Endothelial cell of umbilical vein (primary cell): ENCODE results near the gene GXYLT2. TPM values are rescaled to one million over a fixed set of nuclear protein-coding genes. Genes with fewer than 3 reads are reported as not detected.

Experiments used
- BruUV-seq: library from RNA; stranded (reverse); fragments of 400-500 nt; replicated peaks from 2 replicates; lab custom pipeline; 2021; lab: Mats Ljungman, UMichigan
- CTCF ChIA-PET: fragments of 300-600, 350-600 bp; sonication (Branson Sonifier 250); formaldehyde crosslinking; loops from one replicate; lab custom pipeline; 2021; ENCODE audit warnings: antibody characterized with exemption, inconsistent platforms; lab: Charles Lee
- POLR2A ChIA-PET: fragments of 300-600, 350-600 bp; sonication (Branson Sonifier 250); formaldehyde crosslinking; loops from one replicate; lab custom pipeline; 2021; ENCODE audit warnings: antibody characterized with exemption, inconsistent platforms; lab: Charles Lee
- DNase-seq: peaks from one replicate; pipeline ENCODE4 v3.0.0-alpha.2; 2011; ENCODE audit warnings: low read depth, low spot score
- FAIRE-seq: peaks from 2 replicates; lab custom pipeline; 2011; peaks lifted over from hg19 to GRCh38; lab: Jason Lieb, UNC
- H2AFZ ChIP-seq: 2 replicates; pipeline ENCODE4 v1.6.0; 2012; ENCODE audit warnings: low read depth, low read length, control low read depth, inconsistent platforms
- H3K27ac ChIP-seq: 2 replicates; pipeline ENCODE4 v1.5.1; 2011; ENCODE audit warnings: low read depth, mild to moderate bottlenecking, control low read depth, low read length, moderate library complexity; ENCODE audit not compliant: insufficient read depth
- H3K27me3 ChIP-seq, 2 experiments: 2 replicates each; pipeline versions ENCODE4 v1.6.0 to v1.6.1; 2011; ENCODE audit warnings: low read length in 2 of 2, mixed read lengths in 1 of 2; ENCODE audit not compliant: control insufficient read depth in 2 of 2, insufficient read depth in 2 of 2
- H3K36me3 ChIP-seq, 2 experiments: 2 replicates in 1 of 2; 3 replicates in 1 of 2; pipeline ENCODE4 v1.5.1; 2011; ENCODE audit warnings: low read length in 2 of 2, mild to moderate bottlenecking in 1 of 2, moderate library complexity in 1 of 2; ENCODE audit not compliant: control insufficient read depth in 2 of 2, insufficient read depth in 2 of 2; ENCODE audit errors: extremely low read depth in 1 of 2
- H3K4me1 ChIP-seq: 3 replicates; pipeline ENCODE4 v1.5.1; 2011; ENCODE audit warnings: mild to moderate bottlenecking, low read length; ENCODE audit not compliant: control insufficient read depth, insufficient read depth; ENCODE audit errors: extremely low read depth
- H3K4me2 ChIP-seq: 2 replicates; pipeline ENCODE4 v1.6.1; 2011; ENCODE audit warnings: low read length, control low read depth, mixed read lengths; ENCODE audit not compliant: insufficient read depth
- H3K4me3 ChIP-seq, 3 experiments: fragments of 200-600 bp in 1 of 3; sonication (generic), shearing (Covaris generic) in 1 of 3; replicated peaks in 1 of 3; 2 replicates each; pipeline ENCODE4 v1.5.1; 2011 to 2016; ENCODE audit warnings: control low read depth in 3 of 3, low read length in 3 of 3, mild to moderate bottlenecking in 2 of 3, inconsistent platforms in 1 of 3, low read depth in 1 of 3, moderate library complexity in 1 of 3; ENCODE audit not compliant: insufficient read depth in 1 of 3
- H3K79me2 ChIP-seq: 2 replicates; pipeline ENCODE4 v1.6.0; 2012; ENCODE audit warnings: low read length, inconsistent platforms; ENCODE audit not compliant: control insufficient read depth, insufficient read depth
- H3K9ac ChIP-seq: replicated peaks from 2 replicates; pipeline ENCODE3; 2011; ENCODE audit warnings: low read length, control low read depth; ENCODE audit not compliant: insufficient read depth; ENCODE audit errors: extremely low read depth
- H3K9me1 ChIP-seq: replicated peaks from 3 replicates; pipeline ENCODE4 v1.6.0; 2011; ENCODE audit warnings: mild to moderate bottlenecking, low read length; ENCODE audit not compliant: control insufficient read depth, insufficient read depth; ENCODE audit errors: extremely low read depth
- H3K9me3 ChIP-seq: replicated peaks from 2 replicates; pipeline ENCODE4 v1.5.1; 2012; ENCODE audit warnings: low read length, inconsistent platforms; ENCODE audit not compliant: control insufficient read depth, insufficient read depth
- H4K20me1 ChIP-seq: replicated peaks from 2 replicates; pipeline ENCODE3; 2011; ENCODE audit warnings: mild to moderate bottlenecking, low read length; ENCODE audit not compliant: control insufficient read depth, insufficient read depth; ENCODE audit errors: extremely low read depth
- EZH2 ChIP-seq: IDR thresholded peaks from 2 replicates; pipeline ENCODE4 v1.6.1; 2012; ENCODE audit warnings: borderline replicate concordance, low read depth, mild to moderate bottlenecking, moderate library complexity, low read length, inconsistent platforms; ENCODE audit not compliant: severe bottlenecking
- FOS ChIP-seq: IDR thresholded peaks from 2 replicates; pipeline ENCODE4 v1.6.1; 2011; ENCODE audit warnings: mild to moderate bottlenecking, low read length, moderate library complexity, borderline replicate concordance; ENCODE audit not compliant: insufficient read depth
- GATA2 ChIP-seq: IDR thresholded peaks from 2 replicates; pipeline ENCODE4 v1.7.0; 2011; ENCODE audit warnings: low read depth, mild to moderate bottlenecking, moderate library complexity, mixed read lengths, low read length; ENCODE audit not compliant: insufficient read length, insufficient read depth
- JUN ChIP-seq: IDR thresholded peaks from 2 replicates; pipeline ENCODE4 v1.6.1; 2011; ENCODE audit warnings: borderline replicate concordance, low read depth; ENCODE audit not compliant: insufficient read length, insufficient read depth
- MAX ChIP-seq: IDR thresholded peaks from 2 replicates; pipeline ENCODE4 v1.6.1; 2011; ENCODE audit not compliant: insufficient read depth, insufficient read length
- MYC ChIP-seq: IDR thresholded peaks from one replicate; pipeline ENCODE4 v1.6.1; 2011; ENCODE audit warnings: mild to moderate bottlenecking, low read depth, low read length
- POLR2A ChIP-seq: IDR thresholded peaks from 2 replicates; pipeline ENCODE4 v1.6.1; 2012; ENCODE audit warnings: low read depth, mild to moderate bottlenecking, control low read depth, low read length
- POLR2AphosphoS5 ChIP-seq: IDR thresholded peaks from 2 replicates; pipeline ENCODE4 v1.6.1; 2012; ENCODE audit warnings: low read depth, mild to moderate bottlenecking, control low read depth, low read length, moderate library complexity; ENCODE audit not compliant: insufficient read depth
- dilution Hi-C: fragments of 300-500 bp; cut with MboI; formaldehyde crosslinking; loops from one replicate; pipeline ENCODE4 v1.15.0; 2019; ENCODE audit warnings: low sequenced_read_pairs; ENCODE audit not compliant: extremely low pct_ligation_motif_present
- intact Hi-C: fragments of 100-400 bp; cut with micrococcal nuclease; formaldehyde crosslinking; loops from one replicate; pipeline ENCODE4 v1.10.0; 2022
- polyA plus RNA-seq, 4 experiments: library from polyadenylated mRNA; depleted of rRNA in 3 of 4; stranded (reverse) in 3 of 4; unstranded in 1 of 4; fragments of >200 nt; gene quantifications; 2 replicates each; pipeline versions ENCODE4 v1.2.1 to v1.2.3, GENCODE V29; 2011 to 2012; ENCODE audit warnings: missing spikeins in 1 of 4
- total RNA-seq: library from RNA; stranded (reverse); gene quantifications from 2 replicates; pipeline ENCODE4 v1.2.3, GENCODE V29; 2021
- TF ChIP-seq, protein P1 (sequence below), 2 donors: IDR thresholded peaks; 1 replicate in 1 of 2; 2 replicates in 1 of 2; pipeline ENCODE4 v1.5.1; 2011; ENCODE audit warnings: low read length in 2 of 2, mild to moderate bottlenecking in 2 of 2, moderate library complexity in 2 of 2, control low read depth in 1 of 2, inconsistent platforms in 1 of 2, low read depth in 1 of 2; ENCODE audit not compliant: insufficient read depth in 1 of 2; ENCODE audit errors: extremely low read depth in 1 of 2

Gene GXYLT2
- total and polyA plus RNA-seq, 2 donors (not counting 3 experiments of a cell fraction or from before 2014, with no cell fraction given), result 0.07 to 0.24 TPM

- dilution Hi-C loops, result no loop called here
- no TSS peak for BruUV-seq
- Histone ChIP-seq H3K9me1 (no peaks in the 10 kb centered on the region), H3K4me2 (no peak overlapping the region), H3K79me2 (no peaks in the 10 kb centered on the region), H3K27ac (no peak overlapping the region), H3K4me3 (no peak overlapping the region), H3K27me3 (peaks cover 2 to 7% of the 10 kb centered on the region in 2 experiments), H4K20me1 (no peaks in the 10 kb centered on the region), H2AFZ (no peak overlapping the region), H3K9me3 (no peaks in the 10 kb centered on the region), H3K4me1 (no peaks in the 10 kb centered on the region), H3K9ac (no peak overlapping the region), H3K36me3 (no peaks in the 10 kb centered on the region)
- intact Hi-C loops, result no loop called here
- ChIA-PET POLR2A (no interaction called here), CTCF (interaction anchor here (2.3 kb wide), 1 partner anchor 9 kb away, joined by 10 read pairs; no protein-coding TSS in a partner anchor)
- FAIRE-seq, result no peak
- TF ChIP-seq POLR2A, result no peak
- TF ChIP-seq FOS, result no peak
- TF ChIP-seq JUN, result no peak
- no peak for TF ChIP-seq POLR2AphosphoS5
- no peak for TF ChIP-seq MAX
- TF ChIP-seq, protein P1, sequence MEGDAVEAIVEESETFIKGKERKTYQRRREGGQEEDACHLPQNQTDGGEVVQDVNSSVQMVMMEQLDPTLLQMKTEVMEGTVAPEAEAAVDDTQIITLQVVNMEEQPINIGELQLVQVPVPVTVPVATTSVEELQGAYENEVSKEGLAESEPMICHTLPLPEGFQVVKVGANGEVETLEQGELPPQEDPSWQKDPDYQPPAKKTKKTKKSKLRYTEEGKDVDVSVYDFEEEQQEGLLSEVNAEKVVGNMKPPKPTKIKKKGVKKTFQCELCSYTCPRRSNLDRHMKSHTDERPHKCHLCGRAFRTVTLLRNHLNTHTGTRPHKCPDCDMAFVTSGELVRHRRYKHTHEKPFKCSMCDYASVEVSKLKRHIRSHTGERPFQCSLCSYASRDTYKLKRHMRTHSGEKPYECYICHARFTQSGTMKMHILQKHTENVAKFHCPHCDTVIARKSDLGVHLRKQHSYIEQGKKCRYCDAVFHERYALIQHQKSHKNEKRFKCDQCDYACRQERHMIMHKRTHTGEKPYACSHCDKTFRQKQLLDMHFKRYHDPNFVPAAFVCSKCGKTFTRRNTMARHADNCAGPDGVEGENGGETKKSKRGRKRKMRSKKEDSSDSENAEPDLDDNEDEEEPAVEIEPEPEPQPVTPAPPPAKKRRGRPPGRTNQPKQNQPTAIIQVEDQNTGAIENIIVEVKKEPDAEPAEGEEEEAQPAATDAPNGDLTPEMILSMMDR (IDR thresholded peaks at IDR 0.05; ENCODE audit: extremely low read depth in 1 of 2, insufficient read depth in 1 of 2, low read depth in 1 of 2, low read length in 2 of 2), result no peak
- no peak for TF ChIP-seq MYC
- no peak for TF ChIP-seq GATA2
- no peak for TF ChIP-seq EZH2
- DNase-seq, result no peak
These were observed 27.8 kb upstream of the GXYLT2 start for GRCh38 chr3:72860053-72860452.
